Parathyroid adenoma (tissue), 2 donors: ENCODE measurements around the gene RHOBTB3.

Experiments used
- H2AFZ ChIP-seq: fragments of 300-600 bp; sonication (generic); one replicate; pipeline ENCODE4 v1.7.0; 2017; ENCODE audit warnings: antibody characterized with exemption, mild to moderate bottlenecking
- H3K27ac ChIP-seq: fragments of 300-600 bp; sonication (generic); one replicate; pipeline ENCODE4 v1.7.0; 2017
- H3K27me3 ChIP-seq: fragments of 300-600 bp; sonication (generic); one replicate; pipeline ENCODE4 v1.7.0; 2017; ENCODE audit warnings: low read length; ENCODE audit not compliant: control insufficient read depth, insufficient read depth
- H3K36me3 ChIP-seq: fragments of 300-600 bp; sonication (generic); one replicate; pipeline ENCODE4 v1.7.0; 2017; ENCODE audit warnings: low read length; ENCODE audit not compliant: control insufficient read depth, insufficient read depth
- H3K4me1 ChIP-seq: fragments of 300-600 bp; sonication (generic); one replicate; pipeline ENCODE4 v1.7.0; 2017; ENCODE audit warnings: control low read depth
- H3K4me2 ChIP-seq: fragments of 300-600 bp; sonication (generic); one replicate; pipeline ENCODE4 v1.7.0; 2017; ENCODE audit warnings: low read length
- H3K4me3 ChIP-seq: fragments of 300-600 bp; sonication (generic); one replicate; pipeline ENCODE4 v1.7.0; 2017; ENCODE audit warnings: low read depth, low read length
- H3K79me2 ChIP-seq: fragments of 300-600 bp; sonication (generic); one replicate; pipeline ENCODE4 v1.7.0; 2017; ENCODE audit warnings: control low read depth
- H3K9ac ChIP-seq: fragments of 300-600 bp; sonication (generic); one replicate; pipeline ENCODE4 v1.7.0; 2017; ENCODE audit warnings: mild to moderate bottlenecking
- H3K9me3 ChIP-seq: fragments of 300-600 bp; sonication (generic); one replicate; pipeline ENCODE4 v1.7.0; 2017; ENCODE audit warnings: low read length; ENCODE audit not compliant: control insufficient read depth
- CTCF ChIP-seq: fragments of 300-600 bp; sonication (generic); IDR thresholded peaks from one replicate; pipeline ENCODE4 v1.7.0; 2017; ENCODE audit warnings: antibody characterized with exemption, mild to moderate bottlenecking
- donor health status: primary hyperparathyroidism.

Gene RHOBTB3

GRCh38 chr5:95728494-95729114 lies 2.5 kb upstream of the RHOBTB3 start:
- H3K9ac ChIP-seq: no peak overlapping the region
- peaks cover 21% of the 10 kb centered on the region for H3K4me1 ChIP-seq
- no peaks in the 10 kb centered on the region for H3K27me3 ChIP-seq
- H3K27ac ChIP-seq: peak overlapping the region; percentile 49
- H2AFZ ChIP-seq: peak overlapping the region; percentile 68
- no peak overlapping the region for H3K4me3 ChIP-seq
- no peak for TF ChIP-seq CTCF
- H3K9me3 ChIP-seq: no peaks in the 10 kb centered on the region
- no peaks in the 10 kb centered on the region for H3K36me3 ChIP-seq
- no peaks in the 10 kb centered on the region for H3K79me2 ChIP-seq
- peak overlapping the region; percentile 41 for H3K4me2 ChIP-seq

GRCh38 chr5:95729115-95730010 lies 1.8 kb upstream of the RHOBTB3 start:
- no peak overlapping the region for H3K4me3 ChIP-seq
- no peaks in the 10 kb centered on the region for H3K79me2 ChIP-seq
- no peaks in the 10 kb centered on the region for H3K36me3 ChIP-seq
- peaks cover 24% of the 10 kb centered on the region for H3K4me1 ChIP-seq
- H3K9ac ChIP-seq: no peak overlapping the region
- H2AFZ ChIP-seq: peak overlapping the region; percentile 68
- no peaks in the 10 kb centered on the region for H3K27me3 ChIP-seq
- peak overlapping the region; percentile 83 for H3K27ac ChIP-seq
- H3K9me3 ChIP-seq: no peaks in the 10 kb centered on the region
- H3K4me2 ChIP-seq: no peak overlapping the region
- TF ChIP-seq CTCF: no peak

GRCh38 chr5:95730011-95730700 lies 980 bp upstream of the RHOBTB3 start:
- Histone ChIP-seq H3K4me1 (peaks cover 24% of the 10 kb centered on the region), H3K27ac (peak overlapping the region; percentile 83), H3K9me3 (no peaks in the 10 kb centered on the region), H3K79me2 (no peaks in the 10 kb centered on the region), H3K9ac (peak overlapping the region; percentile 71), H2AFZ (peak overlapping the region; percentile 87), H3K4me2 (peak overlapping the region; percentile 80), H3K36me3 (no peaks in the 10 kb centered on the region), H3K4me3 (peak overlapping the region; percentile 87), H3K27me3 (no peaks in the 10 kb centered on the region)
- no peak for TF ChIP-seq CTCF

- H3K4me2 ChIP-seq: peak overlapping the region; percentile 80
- no peaks in the 10 kb centered on the region for H3K36me3 ChIP-seq
- TF ChIP-seq CTCF: no peak
- no peaks in the 10 kb centered on the region for H3K79me2 ChIP-seq
- peak overlapping the region; percentile 83 for H3K27ac ChIP-seq
- peak overlapping the region; percentile 87 for H2AFZ ChIP-seq
- no peaks in the 10 kb centered on the region for H3K27me3 ChIP-seq
- H3K9ac ChIP-seq: peak overlapping the region; percentile 10
- H3K4me1 ChIP-seq: peaks cover 24% of the 10 kb centered on the region
- H3K9me3 ChIP-seq: no peaks in the 10 kb centered on the region
- peak overlapping the region; percentile 87 for H3K4me3 ChIP-seq
Observed at GRCh38 chr5:95731571-95732554, 727 bp downstream of the RHOBTB3 start.
